ENCODE results near the gene ATG14.

DNA sequence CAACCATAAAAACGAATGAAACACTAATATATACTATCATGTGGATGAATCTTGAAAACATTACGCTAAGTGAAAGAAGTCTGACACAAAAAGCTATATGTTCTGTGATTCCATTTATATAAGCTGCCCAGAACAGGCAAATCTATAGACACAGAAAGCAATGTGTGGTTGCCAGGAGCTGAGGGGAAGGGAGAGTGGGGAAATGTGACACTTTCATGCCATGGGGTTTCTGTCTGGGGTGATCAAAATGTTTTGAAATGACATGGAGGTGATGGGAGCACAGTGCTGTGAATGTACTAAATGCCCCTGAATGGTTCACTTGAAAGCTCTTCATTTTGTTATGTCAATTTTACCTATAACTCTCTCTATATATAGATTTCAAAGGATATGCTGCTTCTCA lies 30.1 kb downstream of the ATG14 start:
- TF ChIP-seq CTCF (IDR thresholded peaks at IDR 0.05) (no peak), POLR2A (IDR thresholded peaks at IDR 0.05) (no peak)
